MM.1S (cell line): ENCODE results near the gene DTL.

Experiments used
- DNase-seq: peaks from one replicate; pipeline ENCODE4 v3.0.0-alpha.2; 2015
- H2AFZ ChIP-seq: fragments of 300-600 bp; sonication (generic); 2 replicates; pipeline ENCODE4 v1.6.0; 2016; ENCODE audit warnings: antibody characterized with exemption, low read length
- H3F3A ChIP-seq: fragments of 300-600 bp; sonication (generic); 2 replicates; pipeline ENCODE4 v1.6.1; 2016; ENCODE audit warnings: mild to moderate bottlenecking, antibody characterized with exemption, low read length, moderate library complexity, mixed read lengths; ENCODE audit not compliant: insufficient read depth
- H3K27ac ChIP-seq: fragments of 300-600 bp; sonication (generic); 2 replicates; pipeline ENCODE4 v1.5.1; 2016; ENCODE audit warnings: mild to moderate bottlenecking, low read length
- H3K27me3 ChIP-seq: fragments of 300-600 bp; sonication (generic); replicated peaks from 2 replicates; pipeline ENCODE4 v1.6.0; 2016; ENCODE audit warnings: low read length; ENCODE audit not compliant: insufficient read depth
- H3K36me3 ChIP-seq: fragments of 300-600 bp; sonication (generic); replicated peaks from 2 replicates; pipeline ENCODE4 v1.6.1; 2016; ENCODE audit warnings: mild to moderate bottlenecking, low read length, mixed read lengths; ENCODE audit not compliant: insufficient read depth
- H3K4me1 ChIP-seq: fragments of 300-600 bp; sonication (generic); 2 replicates; pipeline ENCODE4 v1.6.1; 2016; ENCODE audit warnings: low read length, mixed read lengths
- H3K4me2 ChIP-seq: fragments of 300-600 bp; sonication (generic); 2 replicates; pipeline ENCODE4 v1.6.0; 2016; ENCODE audit warnings: low read depth, low read length
- H3K4me3 ChIP-seq: fragments of 300-600 bp; sonication (generic); 2 replicates; pipeline ENCODE4 v1.5.1; 2016; ENCODE audit warnings: low read length, mixed read lengths
- H3K79me2 ChIP-seq: fragments of 300-600 bp; sonication (generic); 2 replicates; pipeline ENCODE4 v1.6.1; 2016; ENCODE audit warnings: mixed run types, low read length, mixed read lengths
- H3K9ac ChIP-seq: fragments of 300-600 bp; sonication (generic); 2 replicates; pipeline ENCODE4 v1.6.1; 2016; ENCODE audit warnings: low read length, mixed read lengths
- H3K9me2 ChIP-seq: fragments of 300-600 bp; sonication (generic); replicated peaks from 2 replicates; pipeline ENCODE4 v1.6.1; 2016; ENCODE audit warnings: mild to moderate bottlenecking, low read length, mixed read lengths; ENCODE audit not compliant: insufficient read depth
- H3K9me3 ChIP-seq: fragments of 300-600 bp; sonication (generic); replicated peaks from 2 replicates; pipeline ENCODE4 v1.6.1; 2016; ENCODE audit warnings: mild to moderate bottlenecking, low read length, mixed read lengths; ENCODE audit not compliant: insufficient read depth
- H4K20me1 ChIP-seq: fragments of 300-600 bp; sonication (generic); 2 replicates; pipeline ENCODE4 v1.6.1; 2016; ENCODE audit warnings: mild to moderate bottlenecking, low read length, moderate library complexity, mixed read lengths; ENCODE audit not compliant: insufficient read depth
- EZH2 ChIP-seq: fragments of 300-600 bp; sonication (generic); optimal IDR thresholded peaks from 2 replicates; pipeline ENCODE3; 2017; ENCODE audit warnings: low read depth, mild to moderate bottlenecking, antibody characterized with exemption, low read length, mixed read lengths
- EZH2phosphoT487 ChIP-seq: fragments of 300-600 bp; sonication (generic); IDR thresholded peaks from 2 replicates; pipeline ENCODE4 v1.6.1; 2018; ENCODE audit warnings: antibody characterized with exemption, low read length
- TF ChIP-seq, protein P1 (sequence below): fragments of 300-600 bp; sonication (generic); IDR thresholded peaks from 2 replicates; pipeline ENCODE4 v1.5.1; 2016; ENCODE audit warnings: antibody characterized with exemption, low read length, mixed read lengths

The DTL gene

DNA sequence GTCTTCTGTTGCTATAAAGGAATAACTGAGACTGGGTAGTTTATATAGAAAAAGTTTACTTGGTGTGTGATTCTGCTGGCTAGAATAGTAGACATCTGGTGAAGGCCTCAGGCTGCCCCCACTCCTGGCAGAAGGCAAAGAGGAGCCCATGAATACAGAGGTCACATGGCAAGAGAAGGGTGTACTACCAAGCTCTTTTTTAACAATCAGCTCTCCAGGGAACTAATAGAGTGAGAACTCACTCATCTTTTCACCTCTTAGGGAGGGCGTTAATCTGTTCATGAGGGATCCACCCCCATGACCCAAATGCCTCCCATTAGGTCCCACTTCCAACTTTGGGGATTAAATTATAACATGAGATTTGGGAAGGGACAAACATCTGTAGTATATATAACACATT lies 9.3 kb downstream of the DTL start:
- no peaks in the 10 kb centered on the region for H3K27me3 ChIP-seq
- peaks cover 86% of the 10 kb centered on the region for H3K79me2 ChIP-seq
- H3K4me3 ChIP-seq = no peak overlapping the region
- no peak for DNase-seq
- no peak overlapping the region for H3K9ac ChIP-seq
- no peaks in the 10 kb centered on the region for H3K9me2 ChIP-seq
- H3F3A ChIP-seq = peaks cover 13% of the 10 kb centered on the region
- no peak for TF ChIP-seq EZH2
- no peak for TF ChIP-seq EZH2phosphoT487
- TF ChIP-seq, protein P1, sequence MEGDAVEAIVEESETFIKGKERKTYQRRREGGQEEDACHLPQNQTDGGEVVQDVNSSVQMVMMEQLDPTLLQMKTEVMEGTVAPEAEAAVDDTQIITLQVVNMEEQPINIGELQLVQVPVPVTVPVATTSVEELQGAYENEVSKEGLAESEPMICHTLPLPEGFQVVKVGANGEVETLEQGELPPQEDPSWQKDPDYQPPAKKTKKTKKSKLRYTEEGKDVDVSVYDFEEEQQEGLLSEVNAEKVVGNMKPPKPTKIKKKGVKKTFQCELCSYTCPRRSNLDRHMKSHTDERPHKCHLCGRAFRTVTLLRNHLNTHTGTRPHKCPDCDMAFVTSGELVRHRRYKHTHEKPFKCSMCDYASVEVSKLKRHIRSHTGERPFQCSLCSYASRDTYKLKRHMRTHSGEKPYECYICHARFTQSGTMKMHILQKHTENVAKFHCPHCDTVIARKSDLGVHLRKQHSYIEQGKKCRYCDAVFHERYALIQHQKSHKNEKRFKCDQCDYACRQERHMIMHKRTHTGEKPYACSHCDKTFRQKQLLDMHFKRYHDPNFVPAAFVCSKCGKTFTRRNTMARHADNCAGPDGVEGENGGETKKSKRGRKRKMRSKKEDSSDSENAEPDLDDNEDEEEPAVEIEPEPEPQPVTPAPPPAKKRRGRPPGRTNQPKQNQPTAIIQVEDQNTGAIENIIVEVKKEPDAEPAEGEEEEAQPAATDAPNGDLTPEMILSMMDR = no peak
- H3K27ac ChIP-seq = no peak overlapping the region
- H3K4me1 ChIP-seq = peaks cover 12% of the 10 kb centered on the region
- H3K36me3 ChIP-seq = peaks cover 17% of the 10 kb centered on the region; the same call in 1 of the 2 replicates
- H3K9me3 ChIP-seq = no peaks in the 10 kb centered on the region
- no peak overlapping the region for H3K4me2 ChIP-seq
- peaks cover 22% of the 10 kb centered on the region; the same call in 1 of the 2 replicates for H4K20me1 ChIP-seq
- no peak overlapping the region for H2AFZ ChIP-seq

DNA sequence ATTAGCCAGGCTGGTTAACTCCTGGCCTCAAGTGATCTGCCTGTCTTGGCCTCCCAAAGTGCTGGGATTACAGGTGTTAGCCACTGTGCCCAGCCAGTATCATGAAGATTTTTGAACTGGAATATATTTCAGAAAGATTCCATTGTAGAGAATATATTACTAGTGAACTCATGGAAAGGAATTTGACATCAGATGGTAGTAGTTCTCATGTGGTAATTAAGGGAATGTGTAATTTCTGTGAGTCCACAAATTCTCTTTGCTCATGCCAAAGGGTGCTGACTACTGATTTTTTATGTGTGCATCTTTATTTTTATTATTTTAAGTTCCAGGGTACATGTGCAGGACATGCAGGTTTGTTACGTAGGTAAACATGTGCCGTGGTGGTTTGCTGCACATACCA lies 10.4 kb downstream of the DTL start:
- H3F3A ChIP-seq = peaks cover 2% of the 10 kb centered on the region; the same call in 1 of the 2 replicates
- H3K4me3 ChIP-seq = no peak overlapping the region
- H4K20me1 ChIP-seq = peaks cover 18% of the 10 kb centered on the region; the same call in 1 of the 2 replicates
- peaks cover 4% of the 10 kb centered on the region for H3K4me1 ChIP-seq
- no peaks in the 10 kb centered on the region for H3K9me3 ChIP-seq
- no peak overlapping the region for H3K4me2 ChIP-seq
- H3K79me2 ChIP-seq = peaks cover 86% of the 10 kb centered on the region
- H3K27ac ChIP-seq = no peak overlapping the region
- DNase-seq = no peak
- no peak overlapping the region for H3K9ac ChIP-seq
- no peak for TF ChIP-seq EZH2phosphoT487
- TF ChIP-seq, protein P1 = no peak
- no peak for TF ChIP-seq EZH2
- no peaks in the 10 kb centered on the region for H3K9me2 ChIP-seq
- peaks cover 21% of the 10 kb centered on the region; the same call in 1 of the 2 replicates for H3K36me3 ChIP-seq
- no peak overlapping the region for H2AFZ ChIP-seq
- H3K27me3 ChIP-seq = no peaks in the 10 kb centered on the region

DNA sequence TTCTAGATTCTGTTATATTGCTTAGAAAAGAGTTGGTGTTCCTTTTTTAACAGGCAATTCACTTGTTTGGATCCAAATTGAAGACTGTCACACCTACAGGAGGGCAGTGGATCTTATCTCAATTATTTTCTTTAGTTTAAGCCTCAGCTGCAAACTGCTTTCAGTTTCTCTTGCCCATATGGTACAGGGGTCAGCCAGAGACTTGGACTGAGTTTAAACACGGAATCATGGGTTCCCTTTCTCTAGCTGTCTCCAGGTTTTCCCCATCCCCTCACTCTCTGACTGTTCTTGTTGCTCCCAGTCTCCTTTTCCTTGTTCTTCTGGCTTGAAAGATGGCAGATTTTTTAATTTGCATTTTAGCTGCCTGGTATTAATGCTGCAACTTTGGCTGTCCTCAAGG lies 18.4 kb downstream of the DTL start:
- H2AFZ ChIP-seq = no peak overlapping the region
- no peak for DNase-seq
- no peak overlapping the region for H3K9ac ChIP-seq
- H3K27ac ChIP-seq = no peak overlapping the region
- TF ChIP-seq, protein P1 = no peak
- TF ChIP-seq EZH2phosphoT487 (no peak), EZH2 (no peak)
- no peak overlapping the region for H3K4me2 ChIP-seq
- no peaks in the 10 kb centered on the region for H3F3A ChIP-seq
- no peaks in the 10 kb centered on the region for H3K9me2 ChIP-seq
- no peaks in the 10 kb centered on the region for H3K27me3 ChIP-seq
- no peaks in the 10 kb centered on the region for H3K4me1 ChIP-seq
- peaks cover 39% of the 10 kb centered on the region for H3K79me2 ChIP-seq
- no peak overlapping the region for H3K4me3 ChIP-seq
- H3K9me3 ChIP-seq = no peaks in the 10 kb centered on the region
- H4K20me1 ChIP-seq = peaks cover 3% of the 10 kb centered on the region; the same call in 1 of the 2 replicates
- H3K36me3 ChIP-seq = peaks cover 39% of the 10 kb centered on the region
